Stimulated activated effector memory CD8-positive, alpha-beta T cell treated with anti-CD3 and anti-CD28 coated beads, Interleukin-12 subunit alpha, Interleukin-12 subunit beta, amount 100 ng/mL, for 72 hours (primary cell): ENCODE measurements around the gene RAB34.
A peak's percentile ranks its signal among the peaks of the same experiment; 100 is the strongest.

Experiments used
- ATAC-seq: fragments of 150-1000 bp; cut with Tn5 transposase; 2 replicates; pipeline ENCODE4 v1.10.0; 2021
- DNase-seq, 2 donors: peaks; one replicate each; pipeline ENCODE4 v3.0.0; 2021 to 2022; ENCODE audit warnings: low spot score in 2 of 2
- H3K27ac Mint-ChIP-seq: one replicate; pipeline ENCODE4 v1.8.0; 2022; ENCODE audit warnings: mild to moderate bottlenecking, mixed read lengths
- H3K36me3 Mint-ChIP-seq: one replicate; pipeline ENCODE4 v1.8.0; 2022; ENCODE audit warnings: mild to moderate bottlenecking, mixed read lengths
- H3K4me1 Mint-ChIP-seq: one replicate; pipeline ENCODE4 v1.8.0; 2022; ENCODE audit warnings: mixed read lengths
- H3K4me3 Mint-ChIP-seq: one replicate; pipeline ENCODE4 v1.8.0; 2022; ENCODE audit warnings: mild to moderate bottlenecking, mixed read lengths
- H3K9me3 Mint-ChIP-seq: one replicate; pipeline ENCODE4 v1.8.0; 2022; ENCODE audit warnings: mixed read lengths

RAB34 gene

GRCh38 chr17:28749516-28750177, 32.0 kb upstream of the RAB34 start:
- Mint-ChIP-seq H3K4me1 (peaks cover 29% of the 10 kb centered on the region), H3K4me3 (no peak overlapping the region), H3K27ac (peak overlapping the region; percentile 17), H3K36me3 (peaks cover 87% of the 10 kb centered on the region), H3K9me3 (no peaks in the 10 kb centered on the region)
- DNase-seq (no peak), ATAC-seq (no peak)

GRCh38 chr17:28748852-28749515, 31.3 kb upstream of the RAB34 start:
- no peaks in the 10 kb centered on the region for H3K9me3 Mint-ChIP-seq
- peaks cover 29% of the 10 kb centered on the region for H3K4me1 Mint-ChIP-seq
- DNase-seq (no peak), ATAC-seq (no peak)
- H3K4me3 Mint-ChIP-seq: no peak overlapping the region
- peak overlapping the region; percentile 78 for H3K27ac Mint-ChIP-seq
- peaks cover 87% of the 10 kb centered on the region for H3K36me3 Mint-ChIP-seq

- Mint-ChIP-seq H3K4me1 (peaks cover 31% of the 10 kb centered on the region), H3K36me3 (peaks cover 87% of the 10 kb centered on the region), H3K4me3 (no peak overlapping the region), H3K9me3 (no peaks in the 10 kb centered on the region), H3K27ac (peak overlapping the region; percentile 78)
- no peak for DNase-seq
- no peak for ATAC-seq
Measured at GRCh38 chr17:28747801-28748750, 30.4 kb upstream of the RAB34 start.

- peak overlapping the region; percentile 94 for H3K27ac Mint-ChIP-seq
- peaks cover 80% of the 10 kb centered on the region for H3K36me3 Mint-ChIP-seq
- no peak for DNase-seq
- peaks cover 34% of the 10 kb centered on the region for H3K4me1 Mint-ChIP-seq
- H3K9me3 Mint-ChIP-seq: no peaks in the 10 kb centered on the region
- peak overlapping the region; percentile 84 for H3K4me3 Mint-ChIP-seq
- ATAC-seq: no peak
Measured at GRCh38 chr17:28747051-28747691, 29.5 kb upstream of the RAB34 start.

DNA sequence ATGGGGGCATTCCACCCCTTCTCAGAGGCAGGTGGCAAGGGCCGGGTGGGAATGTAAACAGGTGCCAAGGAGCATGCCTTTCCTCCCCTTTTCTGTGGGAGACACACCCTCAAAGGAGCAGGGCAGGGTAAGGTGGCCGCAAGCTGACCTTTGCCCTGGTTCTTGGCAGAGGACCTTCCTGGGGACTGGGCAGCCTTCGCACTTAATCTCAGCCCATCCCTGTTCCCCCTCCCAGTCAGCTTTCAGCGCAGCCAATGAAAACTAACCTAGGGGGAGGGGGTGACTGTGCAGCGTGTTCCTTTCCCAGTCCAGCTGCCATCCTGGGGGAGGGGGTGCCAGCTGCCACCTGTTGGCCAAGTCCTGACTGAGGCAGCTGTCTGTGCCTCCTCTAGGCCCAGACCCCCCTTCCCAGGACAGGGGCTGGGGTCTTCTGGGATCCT, 29.0 kb upstream of the RAB34 start:
- peak overlapping the region; percentile 94 for H3K27ac Mint-ChIP-seq
- no peak for ATAC-seq
- peak overlapping the region; percentile 84 for H3K4me3 Mint-ChIP-seq
- DNase-seq: no peak
- no peaks in the 10 kb centered on the region for H3K9me3 Mint-ChIP-seq
- peaks cover 34% of the 10 kb centered on the region for H3K4me1 Mint-ChIP-seq
- peaks cover 75% of the 10 kb centered on the region for H3K36me3 Mint-ChIP-seq

GRCh38 chr17:28745786-28746411, 28.2 kb upstream of the RAB34 start:
- Mint-ChIP-seq H3K36me3 (peaks cover 67% of the 10 kb centered on the region), H3K4me3 (peak overlapping the region; percentile 84), H3K9me3 (no peaks in the 10 kb centered on the region), H3K4me1 (peaks cover 34% of the 10 kb centered on the region), H3K27ac (peak overlapping the region; percentile 94)
- ATAC-seq: no peak
- no peak for DNase-seq

DNA sequence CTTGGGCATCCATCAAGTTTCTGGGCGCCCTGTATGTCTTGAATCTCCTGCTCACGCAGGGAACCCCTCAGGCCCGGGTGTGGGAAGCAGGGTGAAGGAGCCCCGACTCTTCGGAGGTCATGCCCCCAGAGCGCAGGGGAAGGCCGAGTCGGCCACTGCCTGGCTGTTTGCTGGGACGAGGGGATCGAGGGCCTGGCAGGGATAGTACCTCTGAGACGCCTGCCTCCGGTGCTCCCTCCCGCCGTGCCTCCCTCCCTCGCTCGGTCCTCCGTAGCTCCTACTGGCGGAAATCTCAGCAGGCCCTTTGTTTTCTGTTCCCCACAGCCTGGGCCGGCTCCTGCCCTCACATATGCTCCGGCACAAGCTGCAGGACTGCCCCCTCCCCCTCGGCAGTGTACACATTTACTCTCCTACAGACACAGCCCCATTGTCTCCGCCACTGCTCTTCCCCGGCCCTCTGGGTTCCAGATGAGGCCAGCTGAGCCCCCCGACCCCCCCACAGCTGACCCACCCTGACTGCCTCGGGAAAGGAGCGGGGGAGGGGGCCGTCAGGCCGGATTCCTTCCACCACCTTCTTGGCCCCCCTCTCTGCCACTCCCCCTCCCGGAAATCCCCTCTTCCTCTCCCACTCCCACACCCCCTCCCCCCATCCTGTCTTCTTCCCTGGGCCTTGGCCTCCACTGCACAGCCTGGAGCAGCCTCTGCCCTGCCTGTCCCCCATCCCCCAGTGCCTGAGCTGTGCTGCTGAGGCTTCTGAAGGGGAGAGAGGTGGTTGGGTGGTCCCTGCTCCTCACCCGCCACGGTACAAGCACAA, 27.5 kb upstream of the RAB34 start:
- Mint-ChIP-seq H3K36me3 (peaks cover 60% of the 10 kb centered on the region), H3K4me1 (peaks cover 34% of the 10 kb centered on the region), H3K4me3 (peak overlapping the region; percentile 84), H3K27ac (peak overlapping the region; percentile 94), H3K9me3 (no peaks in the 10 kb centered on the region)
- DNase-seq (peak in 1 of 2 donors; percentile 70), ATAC-seq (no peak)

DNA sequence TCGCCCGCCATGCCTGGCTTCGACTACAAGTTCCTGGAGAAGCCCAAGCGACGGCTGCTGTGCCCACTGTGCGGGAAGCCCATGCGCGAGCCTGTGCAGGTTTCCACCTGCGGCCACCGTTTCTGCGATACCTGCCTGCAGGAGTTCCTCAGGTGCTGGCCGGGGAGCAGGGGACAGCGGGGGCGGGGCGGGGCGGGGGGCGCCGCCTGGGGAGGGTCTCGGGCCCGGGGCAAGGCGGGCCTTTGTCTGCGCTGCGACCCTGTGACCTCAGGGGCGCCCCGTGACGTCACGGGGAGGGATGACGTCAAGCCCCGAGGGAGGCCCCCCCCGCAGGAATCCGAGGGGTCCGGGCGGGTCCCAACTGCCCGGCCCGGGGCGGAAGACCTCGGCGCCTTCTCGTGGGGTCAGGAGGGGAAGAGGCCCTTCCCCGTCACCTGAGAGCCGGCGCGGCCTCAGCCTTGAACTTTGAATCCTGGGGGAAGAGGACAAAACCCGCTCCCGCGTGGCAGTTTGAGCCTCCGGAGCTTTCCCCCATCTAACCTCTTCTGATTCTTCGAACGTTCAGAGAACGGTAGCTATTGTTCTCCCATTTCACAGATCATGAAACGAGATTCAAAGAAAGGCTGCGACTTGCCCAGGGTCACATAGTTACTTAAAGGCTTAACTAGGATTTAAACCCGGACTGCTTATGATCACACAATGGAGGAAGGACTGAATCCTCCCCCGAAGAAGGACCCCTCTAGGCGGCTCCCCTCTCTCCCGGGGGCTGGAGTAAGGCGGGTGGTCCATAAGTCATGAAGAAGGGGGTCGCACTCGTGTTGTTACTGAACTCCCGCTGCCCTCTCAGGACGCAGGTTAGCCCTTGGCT, 26.7 kb upstream of the RAB34 start:
- peaks cover 36% of the 10 kb centered on the region for H3K4me1 Mint-ChIP-seq
- H3K9me3 Mint-ChIP-seq: no peaks in the 10 kb centered on the region
- peaks cover 52% of the 10 kb centered on the region for H3K36me3 Mint-ChIP-seq
- ATAC-seq: peak; percentile 61
- peak overlapping the region; percentile 84 for H3K4me3 Mint-ChIP-seq
- peak overlapping the region; percentile 94 for H3K27ac Mint-ChIP-seq
- DNase-seq: peak; percentile 46 to 84

GRCh38 chr17:28743243-28744103, 25.8 kb upstream of the RAB34 start, which contains the start of gene TRAF4:
Gene TRAF4 (plus strand): TSS chr17:28744011. CDS start chr17:28744113, 102 bp downstream.
- Mint-ChIP-seq H3K4me1 (peaks cover 36% of the 10 kb centered on the region), H3K9me3 (no peaks in the 10 kb centered on the region), H3K4me3 (peak within 1 kb of the TSS; percentile 84), H3K36me3 (peaks cover 43% of the 10 kb centered on the region), H3K27ac (peak within 1 kb of the TSS; percentile 94)
- DNase-seq (peak; percentile 66 to 87), ATAC-seq (peak; percentile 91)

DNA sequence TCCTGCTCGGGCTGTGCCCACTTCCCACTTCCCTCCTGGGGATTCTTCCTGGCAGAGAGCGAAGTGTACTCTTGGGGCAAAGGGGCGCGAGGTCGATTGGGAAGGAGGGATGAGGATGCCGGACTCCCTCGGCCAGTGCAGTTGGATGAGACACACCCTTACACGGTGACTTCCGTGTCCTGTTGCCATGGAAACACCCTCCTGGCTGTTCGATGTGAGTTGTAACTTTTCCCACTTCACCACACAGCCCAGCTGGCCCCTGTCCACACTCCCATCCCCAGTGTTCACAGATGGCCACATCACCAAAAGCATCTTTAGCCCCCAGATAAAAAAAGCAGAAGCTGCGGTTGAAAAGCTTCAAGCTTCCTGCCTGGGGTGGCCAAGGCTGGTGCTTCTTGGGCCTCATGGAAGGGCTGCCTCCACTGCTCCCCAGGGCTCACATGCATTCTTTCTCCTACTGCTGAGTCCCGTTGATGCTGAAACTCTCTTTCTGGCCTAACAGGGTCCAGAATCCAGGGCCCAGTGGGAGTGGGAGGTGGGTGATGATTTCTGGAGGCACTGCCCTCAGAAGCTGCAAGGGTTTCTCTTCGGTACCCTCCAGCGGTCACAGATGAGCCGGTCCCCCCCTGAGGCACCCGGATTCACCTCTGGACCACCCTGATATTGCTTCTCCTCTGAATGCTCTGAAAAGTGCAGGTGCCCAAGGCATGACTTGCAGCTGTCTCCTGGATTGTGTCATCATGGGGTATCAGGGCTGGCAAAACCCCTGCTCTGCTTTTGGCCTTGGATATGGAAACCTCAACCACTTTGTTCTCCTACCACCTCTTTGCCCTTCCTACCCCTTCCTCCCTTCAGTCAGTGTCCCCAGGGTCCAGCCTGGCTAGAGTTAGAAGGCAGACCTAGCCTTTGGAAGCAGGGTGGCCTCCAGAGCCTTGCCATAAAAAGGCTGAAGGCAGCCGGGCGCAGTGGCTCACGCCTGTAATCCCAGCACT, 24.0 kb upstream of the RAB34 start:
- Mint-ChIP-seq H3K27ac (peak overlapping the region; percentile 37), H3K36me3 (peaks cover 25% of the 10 kb centered on the region), H3K9me3 (no peaks in the 10 kb centered on the region), H3K4me1 (peaks cover 31% of the 10 kb centered on the region), H3K4me3 (peak overlapping the region; percentile 84)
- ATAC-seq: no peak
- no peak for DNase-seq
